BJ (cell line): ENCODE data around the gene SLC35G2. TPM values are rescaled to one million over a fixed set of nuclear protein-coding genes. Genes with fewer than 3 reads are reported as not detected.

Experiments
- CTCF ChIA-PET: fragments of 350-600 bp; formaldehyde crosslinking; extraction: SDS; loops from one replicate; lab custom pipeline; 2021; ENCODE audit warnings: antibody characterized with exemption, inconsistent platforms; lab: Yijun Ruan, JAX
- POLR2A ChIA-PET: fragments of 300-600 bp; sonication (Branson Sonifier 250); formaldehyde crosslinking; extraction: SDS; loops from one replicate; lab custom pipeline; 2021; ENCODE audit warnings: antibody characterized with exemption; lab: Charles Lee
- DNase-seq: peaks from one replicate; pipeline ENCODE4 v3.0.0-alpha.2; 2011; ENCODE audit warnings: low read depth
- H3K27me3 ChIP-seq: 2 replicates; pipeline ENCODE4 v1.6.0; 2011; ENCODE audit warnings: low read length; ENCODE audit not compliant: control insufficient read depth, insufficient read depth
- H3K36me3 ChIP-seq: 2 replicates; pipeline ENCODE4 v1.5.1; 2011; ENCODE audit warnings: low read length; ENCODE audit not compliant: control insufficient read depth, insufficient read depth
- H3K4me3 ChIP-seq: 2 replicates; pipeline ENCODE4 v1.5.1; 2011; ENCODE audit warnings: low read depth, mild to moderate bottlenecking, control low read depth, low read length
- polyA plus RNA-seq: library from polyadenylated mRNA; depleted of rRNA; stranded (reverse); fragments of >200 nt; gene quantifications from 2 replicates; pipeline ENCODE4 v1.2.3, GENCODE V29; 2011
- TF ChIP-seq, protein P1 (sequence below): IDR thresholded peaks from 2 replicates; pipeline ENCODE4 v1.5.1; 2011; ENCODE audit warnings: low read depth, mild to moderate bottlenecking, control low read depth, inconsistent platforms, low read length, moderate library complexity; ENCODE audit not compliant: insufficient read depth

SLC35G2 gene
- polyA plus RNA-seq, 1 experiment: 5.5 TPM

DNA sequence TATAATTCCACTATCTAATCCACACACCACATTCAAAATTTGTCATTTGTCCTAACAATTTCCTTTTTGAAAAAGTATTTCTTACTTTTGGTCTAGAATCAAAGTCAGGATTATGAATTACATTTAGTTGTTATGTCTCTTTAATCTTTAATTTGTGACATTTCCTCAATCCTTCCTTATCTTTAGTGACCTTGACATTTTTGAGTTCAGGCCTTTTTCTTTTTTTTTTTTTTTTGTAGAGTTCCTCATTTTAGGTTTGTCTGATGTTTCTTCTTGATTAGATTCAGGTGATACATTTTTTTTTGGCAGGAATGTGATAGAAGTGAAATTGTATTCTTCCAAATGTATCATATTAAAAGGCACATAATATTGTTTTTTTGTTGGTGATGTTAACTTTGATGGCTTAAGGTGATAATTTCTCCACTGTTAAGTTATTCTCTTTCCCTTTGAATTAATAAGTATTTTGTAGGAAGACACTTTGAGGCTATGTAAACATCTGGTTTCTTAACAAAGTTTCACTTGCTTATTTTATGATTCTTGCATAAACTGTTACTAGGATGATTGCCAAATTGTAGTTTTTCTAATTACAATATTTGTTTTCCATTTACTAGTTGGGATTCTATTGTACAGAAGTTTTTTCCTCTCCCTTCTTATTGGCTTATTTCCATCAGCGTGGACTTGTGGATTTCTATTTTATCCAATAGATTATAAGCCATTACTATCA is 16.3 kb downstream of the SLC35G2 start:
- Histone ChIP-seq H3K27me3 (no peaks in the 10 kb centered on the region), H3K4me3 (no peak overlapping the region), H3K36me3 (no peaks in the 10 kb centered on the region)
- TF ChIP-seq, protein P1, sequence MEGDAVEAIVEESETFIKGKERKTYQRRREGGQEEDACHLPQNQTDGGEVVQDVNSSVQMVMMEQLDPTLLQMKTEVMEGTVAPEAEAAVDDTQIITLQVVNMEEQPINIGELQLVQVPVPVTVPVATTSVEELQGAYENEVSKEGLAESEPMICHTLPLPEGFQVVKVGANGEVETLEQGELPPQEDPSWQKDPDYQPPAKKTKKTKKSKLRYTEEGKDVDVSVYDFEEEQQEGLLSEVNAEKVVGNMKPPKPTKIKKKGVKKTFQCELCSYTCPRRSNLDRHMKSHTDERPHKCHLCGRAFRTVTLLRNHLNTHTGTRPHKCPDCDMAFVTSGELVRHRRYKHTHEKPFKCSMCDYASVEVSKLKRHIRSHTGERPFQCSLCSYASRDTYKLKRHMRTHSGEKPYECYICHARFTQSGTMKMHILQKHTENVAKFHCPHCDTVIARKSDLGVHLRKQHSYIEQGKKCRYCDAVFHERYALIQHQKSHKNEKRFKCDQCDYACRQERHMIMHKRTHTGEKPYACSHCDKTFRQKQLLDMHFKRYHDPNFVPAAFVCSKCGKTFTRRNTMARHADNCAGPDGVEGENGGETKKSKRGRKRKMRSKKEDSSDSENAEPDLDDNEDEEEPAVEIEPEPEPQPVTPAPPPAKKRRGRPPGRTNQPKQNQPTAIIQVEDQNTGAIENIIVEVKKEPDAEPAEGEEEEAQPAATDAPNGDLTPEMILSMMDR: no peak
- CTCF ChIA-PET: no interaction called here
- POLR2A ChIA-PET: no interaction called here
- no peak for DNase-seq

DNA sequence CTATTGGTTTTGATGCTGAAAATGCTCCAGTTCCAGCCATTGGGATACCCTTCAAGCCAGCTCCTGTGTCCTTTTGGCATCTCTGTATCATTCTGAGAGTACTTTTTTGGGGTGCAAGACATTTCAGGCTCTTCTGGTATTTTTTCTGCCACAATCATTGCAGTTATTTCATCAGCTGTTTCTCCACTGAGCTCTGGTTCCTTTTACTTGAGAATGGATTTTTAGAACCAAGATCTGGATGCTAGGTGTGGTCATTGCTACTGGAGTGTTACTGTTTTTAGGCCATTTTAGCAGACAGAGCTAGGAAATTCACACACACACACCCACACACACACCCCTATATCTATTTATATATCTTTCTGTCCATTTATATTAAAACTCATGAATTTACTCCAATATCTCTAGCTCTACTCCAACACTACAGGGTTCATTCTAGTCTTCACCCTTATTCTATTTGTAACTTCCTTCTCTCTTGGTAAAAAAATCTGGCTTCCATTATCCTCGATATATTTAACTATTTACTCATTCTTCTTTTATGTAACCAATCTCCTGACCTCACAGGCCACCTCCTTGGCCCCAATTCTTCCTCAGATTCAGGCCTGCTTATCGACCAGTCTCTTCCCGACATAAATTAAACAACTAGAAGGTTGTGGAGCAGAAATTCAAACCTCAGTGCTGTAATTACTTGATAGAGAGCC is 17.0 kb downstream of the SLC35G2 start:
- DNase-seq: no peak
- Histone ChIP-seq H3K4me3 (no peak overlapping the region), H3K27me3 (no peaks in the 10 kb centered on the region), H3K36me3 (no peaks in the 10 kb centered on the region)
- CTCF ChIA-PET: no interaction called here
- TF ChIP-seq, protein P1: no peak
- POLR2A ChIA-PET: no interaction called here

DNA sequence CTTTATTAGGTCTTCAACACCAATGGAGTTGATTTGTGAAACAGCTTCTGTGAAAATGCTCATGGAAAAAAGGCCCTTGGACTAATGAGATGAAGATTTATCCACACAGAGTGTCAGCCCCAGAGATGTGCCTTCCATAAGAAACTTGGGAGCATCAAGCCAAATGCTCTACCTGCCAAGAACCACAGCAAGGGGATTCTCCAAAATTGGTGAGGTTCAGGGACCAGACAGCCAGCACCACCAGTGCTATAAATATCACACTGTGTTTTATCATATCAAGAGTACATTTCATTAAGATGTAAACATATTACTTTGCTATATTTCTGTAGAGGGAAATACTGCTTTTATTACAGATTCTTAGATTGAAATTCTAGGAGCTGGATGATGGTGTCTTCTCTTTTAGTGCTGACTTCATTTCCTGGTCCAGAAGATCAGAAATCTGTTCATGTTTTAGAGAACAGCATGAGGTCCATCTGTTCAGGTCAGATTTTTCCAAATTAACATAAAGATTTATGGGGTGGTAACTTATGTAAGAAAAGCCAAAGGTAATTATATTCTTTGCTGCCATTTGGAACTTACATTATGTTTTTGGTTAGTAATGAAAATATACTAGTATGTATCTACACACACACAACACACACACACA is 17.7 kb downstream of the SLC35G2 start:
- ChIA-PET POLR2A (no interaction called here), CTCF (no interaction called here)
- Histone ChIP-seq H3K36me3 (no peaks in the 10 kb centered on the region), H3K27me3 (no peaks in the 10 kb centered on the region), H3K4me3 (no peak overlapping the region)
- TF ChIP-seq, protein P1: no peak
- no peak for DNase-seq

DNA sequence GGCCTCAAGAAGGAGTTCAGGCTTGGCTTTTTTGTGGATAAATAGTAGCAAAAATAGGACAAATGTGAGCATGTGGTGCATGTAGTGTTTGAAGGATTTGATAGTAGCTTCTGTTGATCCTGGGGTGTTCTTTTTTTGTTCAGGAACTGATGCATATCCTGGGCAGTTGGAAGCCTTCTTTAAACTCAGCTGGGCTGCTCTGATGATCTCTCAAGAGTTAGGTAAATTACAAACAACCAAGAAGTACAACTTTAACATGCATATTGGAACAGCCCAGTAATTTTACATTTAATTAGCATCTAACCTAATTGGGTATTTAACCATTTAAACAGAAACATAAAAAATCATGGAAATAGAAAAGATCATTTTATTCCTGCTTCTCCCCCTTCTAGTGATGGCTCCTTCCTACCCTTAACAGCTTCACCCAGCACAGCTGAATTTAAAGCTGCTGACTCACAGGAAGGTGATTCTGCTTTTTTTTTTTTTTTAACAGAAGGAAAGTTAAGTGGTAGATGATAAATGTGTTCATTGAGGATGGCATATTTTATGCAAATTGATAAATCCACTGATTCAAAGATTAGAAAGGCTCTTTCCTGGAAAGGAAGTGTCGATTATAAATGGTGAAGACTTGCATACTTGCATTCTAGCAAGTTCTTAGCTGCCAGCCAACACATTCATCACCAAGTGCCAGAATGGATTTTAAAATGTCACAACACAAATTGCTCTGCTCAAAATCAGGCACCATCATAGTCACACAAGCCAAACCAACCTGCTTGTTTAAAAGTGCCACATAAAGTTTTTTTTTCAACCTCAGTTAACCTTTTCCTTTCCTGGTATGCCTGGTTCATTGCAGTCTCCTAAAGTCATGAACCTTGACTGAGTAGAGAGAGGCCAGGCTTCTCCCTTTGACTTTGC is 20.0 kb downstream of the SLC35G2 start:
- H3K36me3 ChIP-seq: no peaks in the 10 kb centered on the region; the same call in 1 of the 2 replicates
- CTCF ChIA-PET: interaction anchor here (0.6 to 1.5 kb wide), 4 partner anchors 16 to 650 kb away, joined by 3 to 4 read pairs (median 3); no protein-coding TSS in a partner anchor
- H3K27me3 ChIP-seq: no peaks in the 10 kb centered on the region
- H3K4me3 ChIP-seq: no peak overlapping the region
- DNase-seq: no peak
- POLR2A ChIA-PET: interaction anchor here (0.9 kb wide), 1 partner anchor 12 kb away, joined by 8 read pairs; no protein-coding TSS in a partner anchor
- TF ChIP-seq, protein P1: no peak
